HFFc6 (cell line): ENCODE results near the gene CMTM8. TPM values are rescaled to one million over a fixed set of nuclear protein-coding genes. Genes with fewer than 3 reads are reported as not detected.

Source experiments
- DNase-seq: peaks from one replicate; pipeline ENCODE4 v3.0.0-alpha.2; 2018
- H3K27ac Mint-ChIP-seq: 2 replicates; pipeline ENCODE4 v1.8.0; 2020; ENCODE audit warnings: mild to moderate bottlenecking, mixed read lengths
- H3K27me3 Mint-ChIP-seq: 2 replicates; pipeline ENCODE4 v1.8.0; 2021; ENCODE audit warnings: mild to moderate bottlenecking, moderate library complexity, mixed read lengths; ENCODE audit not compliant: insufficient read depth
- H3K36me3 Mint-ChIP-seq: 2 replicates; pipeline ENCODE4 v1.8.0; 2021; ENCODE audit warnings: low read depth, mixed read lengths
- H3K4me1 Mint-ChIP-seq: 2 replicates; pipeline ENCODE4 v1.8.0; 2020; ENCODE audit warnings: low read depth, mixed read lengths
- H3K4me3 Mint-ChIP-seq: 2 replicates; pipeline ENCODE4 v1.8.0; 2020; ENCODE audit warnings: mild to moderate bottlenecking, moderate library complexity, mixed read lengths
- H3K9me3 Mint-ChIP-seq: 2 replicates; pipeline ENCODE4 v1.8.0; 2020; ENCODE audit warnings: mild to moderate bottlenecking, mixed read lengths
- CTCF ChIP-seq: fragments of 200-600 bp; sonication (generic); IDR thresholded peaks from 2 replicates; pipeline ENCODE4 v1.5.0; 2021; ENCODE audit warnings: antibody characterized with exemption, mild to moderate bottlenecking
- total RNA-seq, 6 experiments: library from RNA; stranded (reverse); fragmentation: NEBNext Ultra II Directional; extraction: Animal tissue kit (Norgen Biotek cat#: 25700); gene quantifications; 2 replicates in 1 of 6; 3 replicates in 5 of 6; pipeline ENCODE4 v1.2.3, GENCODE V29; 2021

Gene CMTM8
- total RNA-seq, 6 experiments from 2014 or later: not detected

- no peak for DNase-seq
- Mint-ChIP-seq H3K27me3 (no peaks in the 10 kb centered on the region), H3K27ac (no peak overlapping the region), H3K36me3 (peaks cover 10% of the 10 kb centered on the region), H3K9me3 (no peaks in the 10 kb centered on the region), H3K4me3 (no peak overlapping the region), H3K4me1 (peaks cover 28% of the 10 kb centered on the region)
- TF ChIP-seq CTCF: no peak
These were observed 166.7 kb downstream of the CMTM8 start for GRCh38 chr3:32405155-32405554.

DNA sequence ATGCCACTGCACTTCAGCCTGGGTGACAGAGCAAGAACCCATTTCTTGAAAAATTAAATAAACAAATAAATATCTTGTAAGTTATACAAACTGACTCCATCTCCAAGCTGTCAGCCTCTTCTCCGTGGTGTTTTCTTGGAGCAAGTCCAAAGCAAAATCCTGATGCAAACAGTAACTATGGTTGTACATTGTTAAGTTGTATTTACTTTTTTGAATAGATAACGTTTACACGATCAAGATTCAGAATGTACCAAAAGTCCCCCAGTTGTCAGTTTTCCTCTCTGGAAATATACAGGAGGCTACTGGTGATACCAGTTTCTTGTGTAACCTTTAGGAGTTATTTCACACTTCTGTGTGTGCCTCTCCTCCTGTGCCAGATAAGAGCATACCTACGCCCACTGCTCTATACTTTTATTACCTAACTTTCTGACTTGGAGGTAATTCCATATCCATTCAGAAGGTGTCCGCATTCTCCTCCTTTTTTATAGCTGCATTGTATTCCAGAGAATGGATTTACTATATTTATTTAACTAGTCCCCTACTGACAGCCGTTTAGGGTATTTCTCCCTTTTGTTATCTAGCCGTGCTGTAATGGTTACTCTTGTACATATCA lies 167.3 kb downstream of the CMTM8 start:
- Mint-ChIP-seq H3K4me1 (peaks cover 29% of the 10 kb centered on the region), H3K4me3 (no peak overlapping the region), H3K9me3 (no peaks in the 10 kb centered on the region), H3K27me3 (no peaks in the 10 kb centered on the region), H3K27ac (no peak overlapping the region), H3K36me3 (peaks cover 10% of the 10 kb centered on the region)
- TF ChIP-seq CTCF: no peak
- no peak for DNase-seq

DNA sequence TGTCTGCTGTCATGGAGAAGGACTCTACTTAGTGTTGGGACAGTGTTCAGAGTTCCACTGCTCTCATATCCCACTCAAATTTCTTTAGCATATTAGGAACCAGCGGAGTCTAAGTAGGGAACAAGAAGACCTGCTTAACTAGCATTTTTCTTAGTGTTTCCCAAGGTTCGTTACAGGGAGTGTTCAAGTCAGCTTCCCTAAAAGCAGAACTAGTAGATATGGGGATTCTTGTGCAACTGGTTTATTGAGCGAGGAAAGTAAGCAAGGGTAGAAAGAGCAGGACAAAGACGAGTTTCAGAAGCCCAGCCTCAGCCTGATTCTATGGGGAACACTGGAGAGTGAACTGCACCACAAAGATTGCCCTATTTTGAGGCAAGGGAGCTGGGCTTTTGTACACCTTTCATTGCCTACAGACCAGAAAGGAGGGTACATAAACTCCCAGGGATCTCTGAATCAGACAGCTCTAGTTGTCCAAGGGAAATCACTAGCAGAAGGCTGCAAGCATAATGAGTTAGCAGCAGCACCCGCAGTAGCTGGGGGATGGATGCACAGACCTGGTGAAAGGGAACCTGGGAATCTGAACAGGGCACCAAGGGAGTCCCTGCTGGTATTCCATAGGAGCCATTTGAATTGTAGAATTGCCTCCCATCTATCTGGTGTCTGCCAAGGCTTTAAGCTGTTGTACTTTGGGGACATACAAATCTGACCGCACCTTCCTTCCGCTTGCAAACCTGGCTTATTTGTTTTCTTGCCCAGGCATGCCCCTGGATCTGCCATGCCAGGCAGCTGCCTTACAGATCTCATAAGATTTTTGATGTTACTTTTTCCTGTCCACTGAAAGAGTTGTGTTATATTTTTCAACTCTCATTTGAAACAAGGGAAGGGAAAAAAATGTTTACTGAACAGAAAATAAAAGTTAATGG lies 168.3 kb downstream of the CMTM8 start:
- no peak for DNase-seq
- no peaks in the 10 kb centered on the region for H3K27me3 Mint-ChIP-seq
- H3K9me3 Mint-ChIP-seq: no peaks in the 10 kb centered on the region
- H3K4me3 Mint-ChIP-seq: no peak overlapping the region
- TF ChIP-seq CTCF: no peak
- no peak overlapping the region for H3K27ac Mint-ChIP-seq
- H3K4me1 Mint-ChIP-seq: peaks cover 27% of the 10 kb centered on the region
- peaks cover 10% of the 10 kb centered on the region for H3K36me3 Mint-ChIP-seq

DNA sequence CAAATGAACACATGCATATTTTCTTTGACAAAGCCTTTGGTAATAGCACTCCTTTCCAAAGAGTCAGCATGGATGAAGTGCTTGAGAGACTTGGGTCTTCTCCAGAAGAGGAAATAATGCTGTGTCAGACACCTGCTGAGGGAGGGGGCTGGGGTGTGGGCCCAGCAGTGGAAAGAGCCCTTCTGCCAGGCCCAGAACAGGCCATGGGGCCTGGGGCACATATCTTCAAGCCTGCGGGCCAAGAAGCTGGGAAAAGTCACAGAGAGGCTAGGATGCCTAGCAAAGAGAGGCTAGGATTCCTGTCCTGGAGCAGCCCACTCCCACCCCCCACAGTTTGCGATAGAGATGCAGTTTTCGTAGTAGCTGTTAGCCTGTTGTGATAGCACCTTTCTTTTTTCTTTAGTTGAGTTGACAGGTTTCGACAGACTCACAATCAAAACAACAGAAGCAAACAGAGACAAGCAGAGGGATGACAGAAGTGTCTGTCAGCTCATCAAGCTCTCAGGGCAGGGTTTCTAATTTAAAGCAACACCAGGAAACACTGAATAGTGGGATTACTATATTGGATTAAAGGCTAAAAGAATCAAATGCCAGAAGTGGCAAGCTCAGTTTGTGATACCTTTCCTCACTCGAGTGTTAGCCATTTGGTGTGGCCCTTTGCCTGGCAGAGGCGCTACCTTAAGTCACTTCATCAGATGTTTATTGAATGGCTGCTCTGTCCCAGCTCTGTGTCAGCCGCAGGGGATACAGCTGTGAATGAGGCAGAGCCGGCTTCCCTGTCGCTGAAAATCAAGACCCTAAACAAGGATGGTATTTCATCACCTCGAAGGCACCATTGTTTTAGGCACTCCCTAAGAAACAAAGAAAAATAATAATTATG lies 172.1 kb downstream of the CMTM8 start:
- Mint-ChIP-seq H3K9me3 (no peaks in the 10 kb centered on the region), H3K36me3 (peaks cover 5% of the 10 kb centered on the region; the same call in 1 of the 2 replicates), H3K27ac (no peak overlapping the region; the same call in 1 of the 2 replicates), H3K4me1 (peaks cover 41% of the 10 kb centered on the region), H3K4me3 (no peak overlapping the region), H3K27me3 (no peaks in the 10 kb centered on the region)
- DNase-seq: no peak
- TF ChIP-seq CTCF: no peak

GRCh38 chr3:32411442-32411841 lies 173.0 kb downstream of the CMTM8 start:
- no peaks in the 10 kb centered on the region for H3K9me3 Mint-ChIP-seq
- DNase-seq: no peak
- no peak overlapping the region for H3K4me3 Mint-ChIP-seq
- TF ChIP-seq CTCF: no peak
- H3K4me1 Mint-ChIP-seq: peaks cover 41% of the 10 kb centered on the region
- no peak overlapping the region for H3K27ac Mint-ChIP-seq
- H3K36me3 Mint-ChIP-seq: peaks cover 5% of the 10 kb centered on the region; the same call in 1 of the 2 replicates
- H3K27me3 Mint-ChIP-seq: no peaks in the 10 kb centered on the region; the same call in 1 of the 2 replicates
